GM18507 (cell line): ENCODE data around the gene MEF2C.
A peak's percentile ranks its signal among the peaks of the same experiment; 100 is the strongest.

Source experiments
- DNase-seq: peaks from one replicate; pipeline ENCODE4 v3.0.0; 2011; ENCODE audit warnings: low read depth; ENCODE audit not compliant: insufficient read length; ENCODE audit errors: extremely low spot score
- FAIRE-seq: peaks from 2 replicates; lab custom pipeline; 2011; peaks lifted over from hg19 to GRCh38; lab: Jason Lieb, UNC

MEF2C gene

DNA sequence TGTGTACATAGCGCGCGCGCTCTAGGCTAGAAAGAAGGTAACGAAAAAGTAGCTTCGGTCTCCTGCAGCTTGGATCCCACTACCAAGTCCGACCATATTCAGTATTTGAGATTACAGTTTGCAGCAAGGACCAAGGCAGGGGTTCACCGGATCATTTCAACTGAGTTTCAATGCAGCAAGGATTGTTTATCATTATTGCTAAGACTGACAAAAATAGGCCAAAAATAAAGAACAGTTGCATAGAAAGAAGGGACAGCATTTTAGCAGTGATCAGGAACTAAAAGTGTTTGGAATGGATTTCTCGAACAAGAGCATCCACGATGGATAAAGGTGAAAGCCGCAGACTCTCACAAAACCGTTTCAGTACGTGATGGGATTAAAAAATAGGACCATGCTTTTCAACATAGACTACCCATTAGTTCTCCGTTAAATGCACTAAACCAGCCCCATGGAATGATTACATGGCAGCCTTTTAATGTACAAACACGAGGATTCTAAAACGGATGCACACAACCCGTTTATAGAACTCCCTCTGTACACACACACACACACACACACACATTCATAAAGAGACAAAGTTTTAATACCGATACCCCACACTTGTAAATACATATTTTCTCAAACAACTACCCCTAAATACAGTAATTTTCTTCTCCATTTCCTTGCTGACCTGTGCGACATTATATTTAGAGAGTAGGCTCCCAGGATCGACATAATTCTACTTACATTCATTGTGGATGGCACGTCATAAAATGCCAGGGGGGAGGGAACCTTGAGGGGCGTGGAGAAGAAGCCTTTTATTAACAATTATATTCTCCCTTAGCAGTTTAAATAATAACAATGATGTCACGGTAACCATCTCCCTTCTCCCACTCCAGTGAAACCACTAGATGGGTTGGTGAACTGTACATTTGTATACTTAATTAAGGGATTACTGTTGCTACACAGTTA is 197.1 kb downstream of the MEF2C start:
- FAIRE-seq (no peak), DNase-seq (no peak)

DNA sequence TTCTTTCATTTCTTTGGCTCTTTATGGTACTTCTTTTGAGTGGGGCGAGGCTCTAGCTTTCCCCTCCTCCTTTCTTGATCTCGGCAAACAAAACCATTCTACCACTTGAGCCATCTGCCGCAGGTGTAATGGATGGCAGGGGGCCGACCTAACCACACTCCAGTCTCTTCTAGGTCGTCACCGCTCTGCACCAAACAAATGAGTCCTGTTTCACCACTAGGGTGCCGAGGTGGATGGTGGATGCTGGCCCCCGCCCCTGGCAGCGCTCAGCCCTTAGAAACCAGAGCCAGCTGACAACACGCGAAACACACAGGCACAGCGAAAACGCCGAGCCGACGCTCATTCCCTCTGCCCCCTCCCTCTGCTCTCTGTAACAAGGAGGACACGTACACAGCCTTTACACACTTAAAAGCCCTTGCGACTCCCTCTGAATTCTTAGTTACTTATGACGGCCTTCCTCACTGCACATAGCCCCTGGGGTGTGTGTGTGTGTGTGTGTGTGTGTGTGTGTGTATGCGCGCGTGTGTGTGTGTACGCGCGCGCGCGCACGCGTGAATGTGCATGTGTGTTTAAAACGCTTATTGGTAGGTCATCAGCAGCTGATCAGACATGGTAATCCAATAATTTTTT is 199.4 kb downstream of the MEF2C start:
- peak; percentile 47 for FAIRE-seq

DNA sequence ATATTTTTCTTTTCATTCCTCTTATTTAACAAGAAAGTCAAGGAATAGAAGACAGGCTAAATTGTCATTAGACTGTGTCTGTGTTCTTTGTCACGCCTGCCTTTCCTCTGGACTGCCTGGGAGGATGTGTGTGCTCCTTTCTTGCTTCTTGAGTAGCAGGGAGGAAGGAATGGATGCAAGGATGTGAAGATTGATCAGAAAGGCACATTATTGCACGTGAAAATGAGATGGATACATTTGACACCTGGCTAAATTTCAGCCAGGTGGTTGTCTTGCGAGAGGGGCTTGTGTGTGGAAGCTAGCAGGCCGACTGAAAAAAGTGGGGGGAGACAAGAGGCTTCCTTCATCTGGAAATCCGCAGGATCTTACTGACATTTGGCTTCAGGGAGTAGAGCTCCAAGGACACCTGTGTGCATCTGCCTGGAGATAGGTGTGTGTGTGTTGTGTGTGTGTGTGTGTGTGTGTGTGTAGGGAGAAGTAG is 200.1 kb downstream of the MEF2C start:
- DNase-seq (no peak), FAIRE-seq (no peak)

More for the DNA sequence above, 199.4 kb downstream of the MEF2C start:
- DNase-seq = no peak

DNA sequence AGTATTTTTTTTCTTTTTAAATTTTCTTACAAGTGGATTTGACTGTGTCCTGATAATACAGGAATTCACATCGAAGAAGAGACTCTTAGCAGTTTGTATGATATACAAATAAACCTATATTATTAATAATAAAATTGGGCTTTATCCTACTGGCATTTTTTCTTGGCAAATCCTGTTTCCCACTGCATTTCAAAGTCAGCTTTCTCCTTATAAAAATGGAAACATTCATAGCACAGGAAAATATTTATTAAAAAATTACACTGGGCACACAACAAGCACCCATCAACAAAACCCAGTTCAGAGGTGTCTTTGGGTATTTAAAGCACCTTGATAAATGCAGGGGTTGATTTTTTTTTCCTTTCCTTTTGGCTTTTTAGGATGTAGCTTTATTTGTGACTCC is 200.9 kb downstream of the MEF2C start:
- no peak for FAIRE-seq
- no peak for DNase-seq

DNA sequence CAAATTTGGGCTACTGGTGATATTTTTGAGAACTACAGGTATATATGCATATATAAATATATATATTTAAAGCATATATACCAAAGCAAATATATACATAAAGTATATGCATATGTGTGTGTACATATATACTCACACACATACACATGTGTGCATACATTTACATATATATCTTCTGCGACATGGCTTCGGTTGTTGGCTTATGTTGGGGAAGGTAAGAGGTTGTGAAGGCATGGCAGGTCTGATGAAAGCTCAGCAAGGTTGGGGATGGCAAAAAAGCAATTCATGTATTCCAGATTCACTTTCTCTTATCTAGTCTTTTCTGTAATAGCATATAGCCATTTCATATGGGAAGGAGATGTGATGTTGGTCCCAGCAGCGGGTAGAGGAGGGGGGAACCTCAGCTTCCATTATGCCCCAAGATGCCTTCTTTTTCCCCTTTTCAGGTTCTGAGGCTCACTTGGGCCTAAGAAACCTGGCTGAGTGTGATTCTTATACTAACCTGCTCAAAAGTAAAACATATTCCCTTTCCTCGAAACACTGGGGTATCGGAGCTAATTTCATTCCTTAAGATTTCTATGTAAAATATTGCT is 201.7 kb downstream of the MEF2C start:
- DNase-seq = no peak
- FAIRE-seq = no peak

DNA sequence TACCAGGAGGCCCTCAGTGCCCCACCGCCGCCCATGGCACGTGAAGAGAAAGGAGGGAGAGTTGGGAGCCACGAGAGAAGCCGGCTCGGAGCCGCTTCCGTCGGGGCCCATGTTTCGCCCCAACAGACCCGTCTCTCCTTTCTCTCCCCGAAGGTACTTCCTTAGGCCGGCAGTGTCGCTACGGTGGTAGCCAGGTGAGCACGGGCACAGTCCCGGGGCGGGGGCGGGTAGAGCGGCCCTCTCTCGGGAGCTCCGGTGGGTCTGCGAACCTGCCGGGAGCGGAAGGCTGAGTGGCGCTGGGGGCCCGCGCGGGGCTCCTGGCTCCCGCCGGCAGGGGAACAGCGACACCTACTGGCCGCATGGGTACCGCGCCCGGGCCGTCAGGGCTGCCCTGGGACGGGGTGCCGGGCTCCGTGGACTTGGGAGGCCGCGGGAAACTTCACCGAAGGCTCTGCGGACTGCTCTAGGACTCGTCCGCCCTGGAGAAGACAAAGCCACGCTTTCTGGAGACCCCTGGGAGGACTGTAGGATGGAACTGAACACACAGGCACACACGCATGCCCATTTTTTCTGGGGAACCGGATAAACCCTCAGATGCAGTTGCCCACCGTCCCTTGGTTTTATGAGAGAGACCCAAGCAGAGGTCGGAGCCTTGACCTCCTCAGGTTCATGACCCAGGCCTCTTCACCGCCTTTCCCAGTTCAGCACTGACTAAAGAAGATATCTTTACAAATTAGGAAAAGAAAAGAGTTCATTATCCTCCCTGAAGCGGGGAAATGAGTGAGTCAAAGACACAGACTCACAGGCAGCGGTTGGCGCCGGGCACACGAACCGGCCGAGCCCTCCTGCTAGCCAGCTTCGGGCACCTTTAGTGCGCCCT is 202.5 kb downstream of the MEF2C start:
- DNase-seq (peak; percentile 71), FAIRE-seq (peak; percentile 51)

DNA sequence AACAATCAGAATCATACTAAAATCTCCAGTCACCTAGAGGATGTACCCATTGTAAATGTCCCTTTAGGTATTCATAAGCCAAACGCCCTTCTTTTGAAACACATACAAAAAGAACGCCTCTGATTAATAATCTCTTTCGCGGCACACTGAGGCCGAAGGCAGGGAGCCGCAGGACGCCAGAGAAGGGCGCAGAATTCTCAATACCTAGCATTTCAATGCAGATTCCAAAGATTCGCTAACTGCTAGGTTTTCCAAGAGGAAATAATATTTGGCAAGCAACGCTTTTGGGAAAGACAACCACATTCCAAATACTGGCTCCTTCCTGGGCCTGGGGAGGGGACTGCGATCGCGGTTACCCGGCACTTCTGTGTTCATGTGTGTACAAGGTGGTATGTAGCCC is 203.3 kb downstream of the MEF2C start:
- FAIRE-seq (no peak), DNase-seq (no peak)

DNA sequence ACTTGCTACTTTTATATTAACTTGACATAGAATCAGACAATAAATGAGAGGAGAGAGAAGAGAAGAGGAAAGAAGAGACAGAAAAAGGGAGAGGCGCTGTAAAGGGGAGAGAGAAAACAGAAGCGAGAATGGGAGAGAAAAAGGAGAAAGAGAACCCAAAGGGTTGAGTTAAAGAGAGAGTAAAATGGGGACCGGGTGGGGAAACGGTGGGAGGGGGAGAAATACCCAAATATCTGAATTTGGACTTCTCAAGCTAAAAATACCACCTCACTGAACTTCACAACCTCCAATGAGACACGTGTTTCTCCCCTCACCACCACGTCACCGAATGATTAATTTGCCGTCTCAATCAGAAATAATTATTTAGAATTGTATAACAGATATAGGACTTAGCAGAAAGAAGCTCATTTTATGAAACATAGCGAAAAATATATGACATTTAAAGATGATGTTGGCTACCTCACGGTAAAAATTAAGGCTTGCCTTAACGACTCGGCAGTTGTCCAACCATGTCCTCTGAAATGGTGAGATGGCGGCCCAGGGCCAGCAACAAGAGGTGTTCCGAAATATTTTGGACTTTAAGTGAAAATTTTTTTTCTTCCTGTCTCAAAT is 204.1 kb downstream of the MEF2C start:
- FAIRE-seq (no peak), DNase-seq (no peak)

DNA sequence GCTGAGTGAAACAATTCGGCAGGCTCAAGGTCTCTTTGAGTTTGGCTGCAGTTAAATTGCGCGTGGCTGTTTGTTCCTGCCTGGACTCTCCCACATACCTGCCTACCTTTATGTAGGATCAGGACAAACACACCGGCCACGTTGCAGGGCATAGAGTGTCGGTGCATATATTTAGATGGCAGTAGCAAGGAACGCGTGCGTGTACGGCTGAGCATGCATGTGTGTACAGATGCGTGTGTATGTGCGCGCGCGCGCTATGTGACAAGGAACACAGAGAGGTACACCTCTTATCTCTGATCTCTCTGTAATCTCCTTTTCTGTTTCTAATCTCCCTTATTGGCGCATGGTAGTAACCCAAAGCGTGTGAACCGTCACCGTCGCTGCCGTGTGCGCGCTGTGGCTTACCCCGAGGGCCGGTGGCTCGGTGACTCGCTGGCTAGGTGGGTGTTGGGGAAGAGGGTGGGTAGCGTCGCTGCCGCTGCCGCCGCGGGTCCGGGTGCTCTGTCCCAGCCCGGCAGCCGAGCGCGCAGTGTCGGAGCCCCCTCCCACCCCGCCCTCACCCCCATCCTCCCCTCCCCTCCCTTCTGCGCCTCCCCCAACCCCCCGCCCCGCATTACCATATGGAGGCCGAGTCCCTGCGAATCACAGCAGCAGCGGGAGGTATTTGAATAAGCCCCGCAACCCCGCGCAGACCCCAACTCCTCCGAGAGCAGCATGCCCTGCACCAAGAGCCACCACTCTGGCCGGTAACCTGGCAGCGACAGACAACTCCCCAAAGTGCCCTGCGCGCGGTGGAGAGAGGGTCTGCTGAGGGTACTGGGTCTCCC is 204.8 kb downstream of the MEF2C start:
- no peak for FAIRE-seq
- DNase-seq = no peak

DNA sequence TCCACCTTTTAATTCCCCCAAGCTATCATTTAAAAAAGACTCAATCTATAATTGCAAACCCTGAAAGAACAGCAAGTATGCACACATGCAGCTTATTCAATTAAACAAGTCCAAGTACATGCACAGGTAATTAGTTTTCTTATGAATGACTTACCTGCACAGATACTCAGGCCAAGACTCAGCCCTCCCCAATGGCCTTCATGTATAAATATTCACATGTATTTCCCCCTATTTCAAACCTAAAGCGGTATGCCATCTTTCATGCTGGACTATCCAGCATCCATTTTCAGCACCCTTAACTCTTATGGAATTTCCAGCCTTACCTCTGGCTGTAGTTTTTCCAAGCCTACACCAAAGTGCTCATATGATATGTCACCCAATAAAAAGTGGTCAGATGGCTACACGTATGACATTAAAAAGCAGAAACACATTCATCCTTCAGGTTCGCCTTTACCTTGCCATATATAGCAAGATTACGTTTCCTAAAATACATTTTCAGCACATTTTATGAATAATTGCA is 205.5 kb downstream of the MEF2C start:
- FAIRE-seq (no peak), DNase-seq (no peak)

DNA sequence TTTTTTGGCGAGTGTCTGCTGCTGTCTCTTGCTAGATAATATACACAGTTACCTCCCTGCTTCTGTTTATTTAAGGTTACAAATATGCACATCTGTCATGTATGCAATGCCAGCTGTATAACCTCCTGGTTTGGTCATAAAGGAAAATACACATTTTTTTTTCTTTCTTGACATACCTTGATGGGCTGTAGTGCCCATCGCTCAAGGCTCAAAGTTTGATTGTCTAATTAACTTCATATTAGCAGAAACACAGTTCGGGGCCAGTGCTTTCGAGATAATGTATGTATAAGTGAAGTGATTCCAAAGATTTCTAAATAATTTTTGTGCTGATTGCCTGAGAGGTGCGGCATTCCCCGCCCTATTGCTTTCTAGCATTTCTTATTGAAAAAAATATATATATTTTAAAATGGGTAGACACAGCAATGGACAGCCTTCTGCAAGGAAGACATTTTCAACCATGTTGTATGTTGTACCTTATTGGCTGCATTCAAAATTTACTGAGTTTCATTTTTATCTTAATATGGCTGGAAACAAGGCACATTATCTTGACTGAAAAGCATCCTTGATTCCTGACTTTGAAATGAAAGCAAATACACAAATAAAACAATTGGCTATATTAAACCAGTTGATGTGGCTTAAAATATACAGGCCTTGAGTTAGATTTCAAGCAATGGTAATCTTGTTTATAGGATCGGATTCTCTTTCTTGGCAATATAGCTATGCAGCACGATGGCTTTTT is 206.2 kb downstream of the MEF2C start:
- DNase-seq = no peak
- no peak for FAIRE-seq

DNA sequence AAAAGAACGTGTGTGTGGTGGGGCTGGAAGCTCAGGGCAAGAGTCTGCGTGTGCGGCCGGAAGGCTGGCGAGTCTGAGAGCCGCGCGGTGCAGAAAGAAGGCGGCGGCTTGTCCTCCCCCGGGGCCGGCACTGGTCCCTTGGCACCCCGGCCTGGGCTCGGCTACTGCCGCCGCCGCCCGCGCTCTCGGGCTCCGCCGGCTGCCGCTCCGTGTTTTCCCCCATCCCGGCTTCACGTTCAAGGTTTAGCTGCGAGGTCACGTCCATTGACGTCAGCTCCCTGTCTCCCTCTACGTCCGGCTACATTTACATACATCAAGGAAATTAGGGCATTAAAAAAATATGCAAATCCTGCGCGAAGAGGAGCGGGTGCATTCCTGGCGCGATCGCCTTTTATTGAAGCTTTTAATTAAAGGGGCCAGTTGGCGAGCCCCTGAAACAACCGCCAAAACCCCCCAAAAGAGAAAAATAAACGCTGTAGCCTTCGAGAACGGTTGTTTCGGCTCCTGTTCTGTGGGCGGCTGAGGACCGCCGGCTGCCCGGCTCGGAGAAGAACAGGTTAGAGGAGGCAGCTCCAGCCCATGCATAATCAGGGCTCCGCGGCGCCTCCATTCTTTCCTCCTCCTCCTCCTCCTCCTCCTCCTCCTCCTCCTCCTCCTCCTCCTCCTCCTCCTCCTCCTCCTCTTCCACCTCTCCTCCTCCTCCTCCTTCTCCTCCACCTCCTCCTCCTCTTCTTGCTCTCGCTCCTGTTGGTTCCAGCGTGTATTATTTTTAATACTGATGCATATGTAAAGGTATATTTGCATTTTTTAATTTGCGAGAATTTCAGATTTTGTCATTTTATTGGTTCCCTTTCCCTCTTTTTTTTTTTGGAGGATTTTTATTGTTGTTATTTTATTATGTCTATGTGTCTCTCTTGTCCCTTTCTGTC is 207.0 kb downstream of the MEF2C start:
- DNase-seq (no peak), FAIRE-seq (peak; percentile 82)

DNA sequence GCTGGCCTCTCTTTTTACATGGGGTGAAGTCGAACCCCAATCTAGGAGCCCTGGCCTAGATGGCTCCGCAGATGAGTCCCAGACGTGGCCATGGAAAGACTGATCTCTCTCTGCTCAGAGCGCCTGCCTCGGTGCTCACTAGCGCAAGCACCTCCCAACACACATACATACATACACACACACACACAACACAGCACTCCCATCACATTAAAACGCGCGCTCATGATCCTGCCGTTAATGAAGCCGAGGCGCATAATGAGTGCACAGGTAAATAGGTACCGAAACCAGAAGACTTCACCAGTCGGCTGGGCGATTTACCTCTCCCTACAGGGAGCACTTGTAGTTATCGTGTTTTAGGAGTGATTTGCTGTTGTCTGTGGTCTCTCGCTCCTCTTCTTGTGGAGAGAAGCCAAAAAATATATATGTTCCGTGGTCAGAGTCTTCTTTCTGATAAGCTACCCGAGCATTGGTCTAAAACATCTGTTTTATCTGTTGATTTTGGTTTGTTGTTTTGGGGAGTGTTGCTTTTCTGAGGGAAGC is 207.7 kb downstream of the MEF2C start:
- FAIRE-seq = no peak
- no peak for DNase-seq

DNA sequence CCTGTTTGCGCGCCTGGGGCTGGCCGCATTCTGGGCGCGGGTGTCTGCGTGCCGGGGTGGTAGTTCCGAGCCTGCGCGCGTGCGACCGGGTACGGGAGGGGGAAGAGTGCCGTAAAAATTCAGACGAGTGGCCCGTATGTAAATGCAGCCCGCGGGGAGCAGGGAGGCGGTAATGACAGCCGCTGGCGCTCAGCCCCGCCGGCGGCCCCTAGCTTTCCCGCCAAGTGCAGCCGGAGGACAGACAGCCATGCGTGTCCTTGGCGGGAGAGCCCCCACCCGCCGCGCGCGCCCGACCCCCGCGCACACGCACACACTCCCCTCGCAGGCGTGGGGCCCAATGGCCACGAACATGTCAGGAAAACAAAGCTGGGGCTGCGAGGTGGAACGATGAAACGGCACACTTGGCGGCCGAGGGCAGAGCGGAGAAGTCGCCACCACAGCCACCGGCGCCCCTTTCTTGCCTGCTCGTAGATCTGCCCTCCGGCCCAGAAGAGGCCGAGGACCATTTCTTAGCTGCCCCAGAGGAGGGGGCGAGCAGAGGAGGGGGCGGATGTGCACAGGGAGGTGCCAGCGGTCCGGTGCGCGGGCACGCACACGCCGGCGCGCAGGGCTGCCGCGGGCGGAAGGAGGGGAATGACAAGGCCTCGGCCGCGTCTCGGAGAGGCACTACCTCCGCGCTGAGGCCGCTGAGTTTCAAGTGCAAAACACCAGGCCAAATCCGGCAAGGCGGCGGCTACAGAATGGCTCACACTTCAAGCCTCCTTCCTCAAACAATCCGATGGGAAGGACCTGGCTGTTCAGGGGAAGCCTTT is 208.4 kb downstream of the MEF2C start:
- FAIRE-seq (peak; percentile 80), DNase-seq (no peak)
